LNCaP clone FGC (cell line): ENCODE results near the gene ETAA1.
A peak's percentile ranks its signal among the peaks of the same experiment; 100 is the strongest.

Experiments
- DNase-seq: peaks from one replicate; pipeline ENCODE4 v3.0.0-alpha.2; 2011; ENCODE audit warnings: low read depth
- H3K4me3 ChIP-seq: 2 replicates; pipeline ENCODE4 v1.5.1; 2011; ENCODE audit warnings: mild to moderate bottlenecking, low read depth, low read length, control low read depth
- TF ChIP-seq, protein P1 (sequence below): IDR thresholded peaks from 2 replicates; pipeline ENCODE4 v1.5.1; 2012; ENCODE audit warnings: mild to moderate bottlenecking; ENCODE audit not compliant: control insufficient read depth, insufficient read depth; ENCODE audit errors: extremely low read depth

The ETAA1 gene

DNA sequence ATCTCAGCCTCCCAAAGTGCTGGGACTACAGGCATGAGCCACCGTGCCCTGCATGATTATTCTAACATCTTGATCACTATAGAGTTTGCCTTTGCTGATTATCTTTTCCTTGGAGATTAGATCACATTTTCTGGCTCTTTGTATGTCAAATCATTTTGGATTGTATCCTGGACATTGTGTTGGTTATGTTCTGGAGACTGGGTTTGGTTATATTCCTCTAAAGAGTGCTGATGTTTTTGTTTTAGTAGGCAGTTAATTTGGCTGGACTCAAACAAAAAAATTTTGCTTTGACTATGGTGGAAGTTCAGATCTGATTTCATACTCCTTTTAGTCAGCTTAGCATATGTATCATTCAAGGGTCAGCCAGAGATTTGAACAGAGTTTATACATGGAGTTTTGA, 26.4 kb downstream of the ETAA1 start:
- no peak for DNase-seq
- no peak overlapping the region for H3K4me3 ChIP-seq
- TF ChIP-seq, protein P1, sequence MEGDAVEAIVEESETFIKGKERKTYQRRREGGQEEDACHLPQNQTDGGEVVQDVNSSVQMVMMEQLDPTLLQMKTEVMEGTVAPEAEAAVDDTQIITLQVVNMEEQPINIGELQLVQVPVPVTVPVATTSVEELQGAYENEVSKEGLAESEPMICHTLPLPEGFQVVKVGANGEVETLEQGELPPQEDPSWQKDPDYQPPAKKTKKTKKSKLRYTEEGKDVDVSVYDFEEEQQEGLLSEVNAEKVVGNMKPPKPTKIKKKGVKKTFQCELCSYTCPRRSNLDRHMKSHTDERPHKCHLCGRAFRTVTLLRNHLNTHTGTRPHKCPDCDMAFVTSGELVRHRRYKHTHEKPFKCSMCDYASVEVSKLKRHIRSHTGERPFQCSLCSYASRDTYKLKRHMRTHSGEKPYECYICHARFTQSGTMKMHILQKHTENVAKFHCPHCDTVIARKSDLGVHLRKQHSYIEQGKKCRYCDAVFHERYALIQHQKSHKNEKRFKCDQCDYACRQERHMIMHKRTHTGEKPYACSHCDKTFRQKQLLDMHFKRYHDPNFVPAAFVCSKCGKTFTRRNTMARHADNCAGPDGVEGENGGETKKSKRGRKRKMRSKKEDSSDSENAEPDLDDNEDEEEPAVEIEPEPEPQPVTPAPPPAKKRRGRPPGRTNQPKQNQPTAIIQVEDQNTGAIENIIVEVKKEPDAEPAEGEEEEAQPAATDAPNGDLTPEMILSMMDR: no peak

DNA sequence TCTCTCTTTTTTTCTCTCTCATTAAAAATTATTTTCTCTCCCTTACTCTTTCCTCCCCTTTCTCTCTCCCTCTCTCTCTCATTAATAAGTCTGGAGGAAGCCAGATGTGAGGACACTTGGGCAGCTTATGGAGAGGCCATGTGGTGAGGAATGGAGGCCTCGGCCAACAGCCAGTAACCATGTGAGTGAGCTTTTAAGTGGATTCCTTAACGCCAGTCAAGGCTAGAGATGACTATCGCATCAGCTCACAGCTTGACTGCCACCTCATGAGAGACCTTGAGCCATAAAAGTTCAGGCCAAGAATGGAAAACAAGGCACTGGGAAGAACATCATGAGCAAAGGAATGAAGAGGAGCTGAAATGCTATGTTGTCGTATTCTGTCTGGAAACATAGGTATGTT, 39.1 kb downstream of the ETAA1 start:
- DNase-seq: no peak
- H3K4me3 ChIP-seq: no peak overlapping the region
- TF ChIP-seq, protein P1: no peak

DNA sequence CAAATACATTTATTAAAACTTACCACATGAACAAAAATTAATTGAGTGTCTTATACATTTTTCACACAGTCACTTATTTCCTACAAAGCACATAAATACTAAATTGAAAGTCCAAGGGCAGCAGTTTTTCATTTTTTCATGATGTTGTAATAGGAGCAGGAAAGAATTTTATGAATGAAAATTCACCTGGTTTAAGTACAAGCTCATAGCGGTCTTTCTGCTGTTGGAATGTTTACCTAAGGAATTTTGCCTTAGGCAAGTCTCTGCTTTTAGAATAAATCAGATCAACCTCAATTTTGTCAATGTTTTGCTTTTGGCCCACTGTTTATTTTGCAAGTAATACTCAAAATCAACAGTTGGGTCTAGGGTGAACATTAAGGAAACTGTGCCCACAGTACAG, 40.0 kb downstream of the ETAA1 start:
- TF ChIP-seq, protein P1: no peak
- DNase-seq: no peak
- H3K4me3 ChIP-seq: no peak overlapping the region

DNA sequence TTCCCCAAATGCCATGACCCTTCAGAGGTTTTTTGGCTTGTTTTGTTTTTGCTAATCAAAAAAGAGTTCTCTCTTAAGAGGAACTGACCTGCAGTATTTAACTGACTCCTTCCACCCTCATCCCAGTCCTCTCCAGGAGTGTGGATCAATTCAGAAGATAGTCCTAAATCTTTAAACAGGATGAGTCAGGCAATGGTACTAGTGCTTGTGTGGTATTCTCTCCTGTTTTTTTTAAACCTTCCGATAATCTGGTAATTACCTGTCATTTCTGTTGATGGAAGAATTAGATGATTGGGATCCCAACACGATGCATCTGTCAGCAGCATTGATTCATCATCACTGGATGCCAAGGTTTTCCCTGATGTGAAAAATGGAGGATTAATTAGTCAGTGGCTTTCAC, 41.2 kb downstream of the ETAA1 start:
- no peak for DNase-seq
- H3K4me3 ChIP-seq: no peak overlapping the region

DNA sequence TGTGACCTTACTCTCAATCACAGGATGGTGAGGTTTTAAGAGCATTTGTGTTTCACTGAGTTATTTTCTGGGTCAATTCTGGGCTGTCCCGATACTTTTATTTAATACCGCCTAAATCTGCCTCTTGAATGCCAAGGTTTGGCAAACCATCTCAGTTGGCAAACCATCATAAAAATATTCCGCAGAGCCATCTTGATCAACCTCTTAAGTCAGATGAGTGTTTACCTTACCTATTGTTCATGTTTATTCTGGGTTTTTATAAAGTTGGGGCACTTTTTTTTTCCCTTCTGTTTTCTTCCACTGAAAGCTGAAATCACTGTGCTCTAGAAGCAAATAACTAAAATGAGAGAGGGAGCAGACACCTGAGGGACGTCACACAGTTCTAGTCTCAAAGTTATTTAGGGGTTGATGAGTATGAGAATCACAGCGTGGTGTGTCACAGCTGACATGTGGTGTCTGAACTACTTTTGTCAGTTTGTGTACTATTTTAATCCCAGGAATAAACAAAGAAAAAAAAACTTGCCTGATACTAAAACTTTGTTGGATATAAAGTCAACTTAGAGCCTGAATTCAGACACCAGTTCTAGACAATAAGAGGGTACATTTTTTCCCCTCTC, 48.6 kb downstream of the ETAA1 start:
- TF ChIP-seq, protein P1: no peak
- DNase-seq: peak; percentile 67
- H3K4me3 ChIP-seq: no peak overlapping the region

More for the DNA sequence above, 41.2 kb downstream of the ETAA1 start:
- TF ChIP-seq, protein P1: no peak

DNA sequence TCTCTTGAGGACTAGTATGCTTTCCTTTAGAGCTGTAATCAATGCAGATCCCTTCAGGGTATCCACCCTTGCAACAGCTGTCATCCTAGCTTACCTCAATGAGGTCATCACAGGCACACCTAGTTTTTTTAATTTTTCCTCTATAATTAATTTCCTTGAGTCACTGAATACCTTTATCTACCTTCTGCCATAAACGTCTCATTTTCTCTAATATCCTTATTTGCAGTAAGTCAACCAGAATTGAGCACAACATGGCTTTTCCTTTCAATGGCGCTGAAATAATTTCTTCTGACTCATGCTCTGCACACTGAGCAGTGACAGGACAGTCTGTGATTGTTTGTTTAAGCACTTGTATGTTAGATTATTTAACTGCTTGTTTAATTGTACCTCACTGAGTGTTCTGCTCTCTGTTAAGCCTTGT, 49.4 kb downstream of the ETAA1 start:
- DNase-seq: peak; percentile 48
- TF ChIP-seq, protein P1: no peak
- no peak overlapping the region for H3K4me3 ChIP-seq

DNA sequence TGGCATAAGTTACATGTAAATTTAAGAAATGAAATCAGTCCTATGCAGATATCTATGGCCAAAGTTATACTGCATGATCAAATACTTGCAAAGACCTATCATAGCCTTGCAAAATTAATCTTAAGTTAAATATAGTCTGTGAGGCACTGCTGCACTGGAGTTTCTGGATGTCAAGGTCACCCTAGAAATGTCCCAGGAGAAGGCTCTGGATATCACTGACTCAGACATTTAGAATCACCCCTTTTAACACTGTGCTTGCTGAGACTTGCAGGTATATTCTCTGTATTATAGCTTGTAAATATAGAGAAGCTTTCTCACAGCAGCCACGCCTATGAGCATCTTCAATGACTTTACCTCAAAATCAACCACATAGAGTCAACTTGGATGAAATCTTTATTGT, 51.5 kb downstream of the ETAA1 start:
- H3K4me3 ChIP-seq: no peak overlapping the region
- DNase-seq: no peak
- TF ChIP-seq, protein P1: no peak
